ENCODE data around the gene SIRPB2.

Gene SIRPB2

GRCh38 chr20:1473246-1474220, 17.7 kb downstream of the SIRPB2 start:
- H3K36me3 ChIP-seq (ENCODE audit: low read length), result no peaks in the 10 kb centered on the region
- H3K9me2 ChIP-seq (replicated peaks; ENCODE audit: insufficient read depth, low read length), result no peaks in the 10 kb centered on the region
- H3K9ac ChIP-seq (ENCODE audit: low read length), result no peak overlapping the region
- H3K79me2 ChIP-seq (ENCODE audit: insufficient read depth, low read length), result no peaks in the 10 kb centered on the region
- TF ChIP-seq EZH2phosphoT487 (conservative IDR thresholded peaks at IDR 0.05; ENCODE audit: low read length), result no peak
- TF ChIP-seq CTCF (IDR thresholded peaks at IDR 0.05; ENCODE audit: insufficient read depth, low read length, poor library complexity, severe bottlenecking), result no peak
- H3K4me2 ChIP-seq (ENCODE audit: low read depth, low read length, poor library complexity, severe bottlenecking), result no peak overlapping the region
- H3K9me3 ChIP-seq (ENCODE audit: insufficient read depth, low read length), result no peaks in the 10 kb centered on the region
- no peak overlapping the region for H2AFZ ChIP-seq (ENCODE audit: low read depth, low read length, severe bottlenecking)
- H3K27ac ChIP-seq (ENCODE audit: low read depth, low read length), result no peak overlapping the region
- H3K4me3 ChIP-seq (ENCODE audit: insufficient read depth, low read length, poor library complexity, severe bottlenecking), result no peak overlapping the region
- no peaks in the 10 kb centered on the region for H4K20me1 ChIP-seq (ENCODE audit: low read depth, low read length)
- H3F3A ChIP-seq (ENCODE audit: insufficient read depth), result no peaks in the 10 kb centered on the region
- no peaks in the 10 kb centered on the region for H3K27me3 ChIP-seq (ENCODE audit: low read length)

GRCh38 chr20:1472556-1473245, 18.5 kb downstream of the SIRPB2 start:
- H3K9me2 ChIP-seq (replicated peaks; ENCODE audit: insufficient read depth, low read length), result no peaks in the 10 kb centered on the region
- H4K20me1 ChIP-seq (ENCODE audit: low read depth, low read length), result no peaks in the 10 kb centered on the region
- H3K4me2 ChIP-seq (ENCODE audit: low read depth, low read length, poor library complexity, severe bottlenecking), result no peak overlapping the region
- no peak for TF ChIP-seq EZH2phosphoT487 (conservative IDR thresholded peaks at IDR 0.05; ENCODE audit: low read length)
- TF ChIP-seq CTCF (IDR thresholded peaks at IDR 0.05; ENCODE audit: insufficient read depth, low read length, poor library complexity, severe bottlenecking), result no peak
- H2AFZ ChIP-seq (ENCODE audit: low read depth, low read length, severe bottlenecking), result no peak overlapping the region
- no peak overlapping the region for H3K4me3 ChIP-seq (ENCODE audit: insufficient read depth, low read length, poor library complexity, severe bottlenecking)
- H3K27ac ChIP-seq (ENCODE audit: low read depth, low read length), result no peak overlapping the region
- no peaks in the 10 kb centered on the region for H3K27me3 ChIP-seq (ENCODE audit: low read length)
- H3K36me3 ChIP-seq (ENCODE audit: low read length), result no peaks in the 10 kb centered on the region
- no peaks in the 10 kb centered on the region for H3K79me2 ChIP-seq (ENCODE audit: insufficient read depth, low read length)
- H3K9me3 ChIP-seq (ENCODE audit: insufficient read depth, low read length), result no peaks in the 10 kb centered on the region
- no peaks in the 10 kb centered on the region for H3F3A ChIP-seq (ENCODE audit: insufficient read depth)
- H3K9ac ChIP-seq (ENCODE audit: low read length), result no peak overlapping the region

GRCh38 chr20:1471242-1471641, 20.0 kb downstream of the SIRPB2 start:
- no peak overlapping the region for H3K9ac ChIP-seq (ENCODE audit: low read length)
- no peaks in the 10 kb centered on the region for H3F3A ChIP-seq (ENCODE audit: insufficient read depth)
- no peak overlapping the region for H3K27ac ChIP-seq (ENCODE audit: low read depth, low read length)

More at GRCh38 chr20:1471242-1471641, 20.0 kb downstream of the SIRPB2 start:
- no peak overlapping the region for H3K4me3 ChIP-seq (ENCODE audit: insufficient read depth, low read length, poor library complexity, severe bottlenecking)
- H3K9me2 ChIP-seq (replicated peaks; ENCODE audit: insufficient read depth, low read length), result no peaks in the 10 kb centered on the region
- peaks cover 2% of the 10 kb centered on the region; the same call in 1 of the 2 replicates for H3K79me2 ChIP-seq (ENCODE audit: insufficient read depth, low read length)
- no peaks in the 10 kb centered on the region for H4K20me1 ChIP-seq (ENCODE audit: low read depth, low read length)
- no peak overlapping the region for H3K4me2 ChIP-seq (ENCODE audit: low read depth, low read length, poor library complexity, severe bottlenecking)
- H3K9me3 ChIP-seq (ENCODE audit: insufficient read depth, low read length), result no peaks in the 10 kb centered on the region
- no peaks in the 10 kb centered on the region for H3K36me3 ChIP-seq (ENCODE audit: low read length)
- TF ChIP-seq CTCF (IDR thresholded peaks at IDR 0.05; ENCODE audit: insufficient read depth, low read length, poor library complexity, severe bottlenecking), result no peak
- TF ChIP-seq EZH2phosphoT487 (conservative IDR thresholded peaks at IDR 0.05; ENCODE audit: low read length), result no peak
- no peak overlapping the region for H2AFZ ChIP-seq (ENCODE audit: low read depth, low read length, severe bottlenecking)
- H3K27me3 ChIP-seq (ENCODE audit: low read length), result no peaks in the 10 kb centered on the region
